PC-9 (cell line): Measurements from ENCODE around the gene APOL2. TPM values are rescaled to one million over a fixed set of nuclear protein-coding genes. Genes with fewer than 3 reads are reported as not detected.

Experiments
- BruUV-seq: library from RNA; stranded (reverse); fragments of 400-500 nt; replicated peaks from 2 replicates; lab custom pipeline; 2021; lab: Mats Ljungman, UMichigan
- CTCF ChIA-PET: fragments of 300-600 bp; sonication (Branson Sonifier 250); formaldehyde crosslinking; loops from one replicate; lab custom pipeline; 2022; ENCODE audit warnings: antibody characterized with exemption; lab: Charles Lee
- POLR2A ChIA-PET: fragments of 300-600 bp; sonication (Branson Sonifier 250); formaldehyde crosslinking; loops from one replicate; lab custom pipeline; 2022; ENCODE audit warnings: antibody characterized with exemption; ENCODE audit not compliant: unreplicated experiment; lab: Charles Lee
- DNase-seq, 2 experiments: peaks; one replicate each; pipeline versions ENCODE4 v3.0.0 to v3.0.0-alpha.2; 2015 to 2022; ENCODE audit warnings: mixed read lengths in 1 of 2
- H2AFZ ChIP-seq: fragments of 200-600 bp; sonication (generic); 2 replicates; pipeline ENCODE4 v1.8.1; 2017; ENCODE audit warnings: antibody characterized with exemption
- H3F3A ChIP-seq: fragments of 200-600 bp; sonication (generic); 2 replicates; pipeline ENCODE4 v1.8.1; 2017; ENCODE audit warnings: antibody characterized with exemption, mild to moderate bottlenecking, low read depth; ENCODE audit not compliant: insufficient read depth
- H3K27ac ChIP-seq: fragments of 200-600 bp; sonication (generic); 2 replicates; pipeline ENCODE4 v1.6.1; 2016; ENCODE audit warnings: mixed run types
- H3K27me3 ChIP-seq: fragments of 200-600 bp; sonication (generic); 2 replicates; pipeline ENCODE4 v1.6.1; 2016; ENCODE audit warnings: low read depth, mixed run types; ENCODE audit not compliant: insufficient read depth
- H3K36me3 ChIP-seq: fragments of 200-600 bp; sonication (generic); 2 replicates; pipeline ENCODE4 v1.6.1; 2016; ENCODE audit warnings: low read depth, mixed run types
- H3K4me1 ChIP-seq: fragments of 200-600 bp; sonication (generic); replicated peaks from 2 replicates; pipeline ENCODE4 v1.6.1; 2016; ENCODE audit warnings: mixed run types; ENCODE audit not compliant: insufficient read depth
- H3K4me2 ChIP-seq: fragments of 200-600 bp; sonication (generic); 2 replicates; pipeline ENCODE4 v1.6.1; 2017; ENCODE audit warnings: mixed run types
- H3K4me3 ChIP-seq: fragments of 200-600 bp; sonication (generic); 2 replicates; pipeline ENCODE4 v1.6.1; 2016; ENCODE audit warnings: mixed run types
- H3K79me2 ChIP-seq: fragments of 200-600 bp; sonication (generic); 2 replicates; pipeline ENCODE4 v1.6.1; 2017; ENCODE audit warnings: low read depth, mixed run types
- H3K9me2 ChIP-seq: fragments of 200-600 bp; sonication (generic); 2 replicates; pipeline ENCODE4 v1.8.1; 2017; ENCODE audit warnings: mild to moderate bottlenecking; ENCODE audit not compliant: insufficient read depth
- H3K9me3 ChIP-seq: fragments of 200-600 bp; sonication (generic); 2 replicates; pipeline ENCODE4 v1.8.1; 2016; ENCODE audit warnings: low read depth; ENCODE audit not compliant: insufficient read depth
- H4K20me1 ChIP-seq: fragments of 200-600 bp; sonication (generic); 2 replicates; pipeline ENCODE4 v1.8.1; 2017; ENCODE audit not compliant: insufficient read depth
- CTCF ChIP-seq: fragments of 200-600 bp; sonication (generic); conservative IDR thresholded peaks from 2 replicates; pipeline ENCODE4 v1.6.1; 2017; ENCODE audit warnings: mixed run types, antibody characterized with exemption, mild to moderate bottlenecking, moderate library complexity
- EZH2 ChIP-seq: fragments of 200-600 bp; sonication (generic); IDR thresholded peaks from 2 replicates; pipeline ENCODE4 v1.8.0; 2017; ENCODE audit warnings: antibody characterized with exemption, low read depth
- intact Hi-C: fragments of 100-400 bp; cut with micrococcal nuclease; formaldehyde crosslinking; loops from one replicate; pipeline ENCODE4 v1.10.0; 2022; ENCODE audit not compliant: unreplicated experiment
- total RNA-seq: library from RNA; stranded (reverse); gene quantifications from 2 replicates; pipeline ENCODE4 v1.2.3, GENCODE V29; 2021

APOL2 gene
- total RNA-seq, 1 experiment from 2014 or later = 27.4 TPM

- ChIA-PET CTCF (no interaction called here), POLR2A (no interaction called here)
- H3K9me2 ChIP-seq = no peaks in the 10 kb centered on the region
- H3K36me3 ChIP-seq = no peaks in the 10 kb centered on the region
- H2AFZ ChIP-seq = no peak overlapping the region
- no peak overlapping the region for H3K4me3 ChIP-seq
- TF ChIP-seq EZH2 = no peak
- TF ChIP-seq CTCF = no peak
- no TSS peak for BruUV-seq
- H3F3A ChIP-seq = no peaks in the 10 kb centered on the region
- DNase-seq = no peak
- H3K79me2 ChIP-seq = no peaks in the 10 kb centered on the region
- H3K4me1 ChIP-seq = no peaks in the 10 kb centered on the region
- H4K20me1 ChIP-seq = no peaks in the 10 kb centered on the region
- intact Hi-C loops = no loop called here
- peaks cover 15% of the 10 kb centered on the region for H3K9me3 ChIP-seq
- H3K27me3 ChIP-seq = peaks cover 10% of the 10 kb centered on the region
- no peak overlapping the region for H3K27ac ChIP-seq
- H3K4me2 ChIP-seq = no peak overlapping the region
Measured at GRCh38 chr22:36213586-36213985, 25.7 kb downstream of the APOL2 start.

GRCh38 chr22:36212901-36213300 is 26.4 kb downstream of the APOL2 start:
- BruUV-seq = no TSS peak
- no peak overlapping the region for H3K4me2 ChIP-seq
- CTCF ChIA-PET = interaction anchor here (0.6 kb wide), 1 partner anchor 29 kb away, joined by 3 read pairs; no protein-coding TSS in a partner anchor

GRCh38 chr22:36211237-36211861 is 28.0 kb downstream of the APOL2 start:
- ChIA-PET POLR2A (no interaction called here), CTCF (no interaction called here)
- Histone ChIP-seq H2AFZ (no peak overlapping the region), H3K9me2 (no peaks in the 10 kb centered on the region), H4K20me1 (no peaks in the 10 kb centered on the region), H3K4me3 (no peak overlapping the region), H3F3A (no peaks in the 10 kb centered on the region), H3K9me3 (peaks cover 18% of the 10 kb centered on the region), H3K36me3 (no peaks in the 10 kb centered on the region), H3K79me2 (no peaks in the 10 kb centered on the region), H3K27me3 (peaks cover 10% of the 10 kb centered on the region), H3K4me2 (no peak overlapping the region), H3K27ac (no peak overlapping the region), H3K4me1 (no peaks in the 10 kb centered on the region)
- BruUV-seq = no TSS peak
- TF ChIP-seq EZH2 (no peak), CTCF (no peak)
- intact Hi-C loops = no loop called here
- DNase-seq = no peak

More at GRCh38 chr22:36212901-36213300, 26.4 kb downstream of the APOL2 start:
- no peaks in the 10 kb centered on the region for H4K20me1 ChIP-seq
- POLR2A ChIA-PET = no interaction called here
- DNase-seq = no peak
- no peaks in the 10 kb centered on the region for H3K4me1 ChIP-seq
- H3K9me2 ChIP-seq = no peaks in the 10 kb centered on the region
- peaks cover 18% of the 10 kb centered on the region for H3K9me3 ChIP-seq
- no peaks in the 10 kb centered on the region for H3K79me2 ChIP-seq
- H3K27ac ChIP-seq = no peak overlapping the region
- H3K27me3 ChIP-seq = peaks cover 10% of the 10 kb centered on the region
- intact Hi-C loops = no loop called here
- no peak overlapping the region for H3K4me3 ChIP-seq
- H3F3A ChIP-seq = no peaks in the 10 kb centered on the region
- no peaks in the 10 kb centered on the region for H3K36me3 ChIP-seq
- TF ChIP-seq CTCF = no peak
- TF ChIP-seq EZH2 = no peak
- H2AFZ ChIP-seq = no peak overlapping the region
